IMR-90 (cell line): ENCODE data around the gene FNDC3B. TPM values are rescaled to one million over a fixed set of nuclear protein-coding genes. Genes with fewer than 3 reads are reported as not detected.

Source experiments
- ATAC-seq: fragments of 200-7000 bp; cut with Tn5 transposase; 2 replicates; pipeline ENCODE4 v1.9.1; 2020; ENCODE audit warnings: low read depth, mild to moderate bottlenecking, moderate library complexity
- BruUV-seq: library from RNA; stranded (reverse); fragments of 400-500 nt; replicated peaks from 2 replicates; lab custom pipeline; 2021; lab: Mats Ljungman, UMichigan
- CTCF ChIA-PET: fragments of 300-600 bp; formaldehyde crosslinking; extraction: SDS; loops from one replicate; lab custom pipeline; 2021; ENCODE audit warnings: antibody characterized with exemption; lab: Yijun Ruan, JAX
- POLR2A ChIA-PET: fragments of 300-600 bp; sonication (Branson Sonifier 250); formaldehyde crosslinking; loops from one replicate; lab custom pipeline; 2022; ENCODE audit warnings: antibody characterized with exemption; ENCODE audit not compliant: unreplicated experiment; lab: Charles Lee
- DNase-seq: peaks from one replicate; pipeline ENCODE4 v3.0.0; 2013
- H2AFZ ChIP-seq: replicated peaks from 2 replicates; pipeline ENCODE3; 2013; ENCODE audit warnings: low read length, mild to moderate bottlenecking; ENCODE audit not compliant: poor library complexity
- H2AK5ac ChIP-seq: 2 replicates; pipeline ENCODE4 v1.6.1; 2013; ENCODE audit warnings: low read depth, low read length, inconsistent platforms
- H2AK9ac ChIP-seq: replicated peaks from 2 replicates; pipeline ENCODE3; 2013; ENCODE audit warnings: mild to moderate bottlenecking, low read depth, low read length, moderate library complexity; ENCODE audit not compliant: poor library complexity
- H2BK120ac ChIP-seq: 2 replicates; pipeline ENCODE4 v1.6.1; 2013; ENCODE audit warnings: low read depth, low read length, inconsistent platforms
- H2BK15ac ChIP-seq: 3 replicates; pipeline ENCODE4 v1.6.1; 2013; ENCODE audit warnings: low read depth, low read length, inconsistent platforms
- H2BK20ac ChIP-seq: 2 replicates; pipeline ENCODE4 v1.6.1; 2013; ENCODE audit warnings: low read depth, mild to moderate bottlenecking, inconsistent platforms, low read length, moderate library complexity
- H2BK5ac ChIP-seq: 2 replicates; pipeline ENCODE4 v1.6.1; 2013; ENCODE audit warnings: mild to moderate bottlenecking, low read depth, low read length, inconsistent platforms; ENCODE audit not compliant: poor library complexity, severe bottlenecking
- H3K14ac ChIP-seq: replicated peaks from 2 replicates; pipeline ENCODE4 v1.6.1; 2013; ENCODE audit warnings: low read depth, low read length, inconsistent platforms
- H3K18ac ChIP-seq: 2 replicates; pipeline ENCODE4 v1.6.1; 2013; ENCODE audit warnings: low read depth, low read length, control low read depth
- H3K23ac ChIP-seq: 2 replicates; pipeline ENCODE4 v1.6.1; 2013; ENCODE audit warnings: low read depth, low read length, inconsistent platforms
- H3K27ac ChIP-seq: 2 replicates; pipeline ENCODE4 v1.5.1; 2013; ENCODE audit warnings: mild to moderate bottlenecking, control low read depth, low read length; ENCODE audit not compliant: insufficient read depth
- H3K27me3 ChIP-seq: 2 replicates; pipeline ENCODE4 v1.6.1; 2013; ENCODE audit warnings: low read length; ENCODE audit not compliant: control insufficient read depth, insufficient read depth
- H3K36me3 ChIP-seq: 2 replicates; pipeline ENCODE4 v1.6.1; 2013; ENCODE audit warnings: low read length, mixed read lengths; ENCODE audit not compliant: control insufficient read depth, insufficient read depth
- H3K4ac ChIP-seq: 2 replicates; pipeline ENCODE4 v1.6.1; 2013; ENCODE audit warnings: low read depth, low read length, inconsistent platforms
- H3K4me1 ChIP-seq: 2 replicates; pipeline ENCODE4 v1.6.1; 2013; ENCODE audit warnings: low read length, mixed read lengths; ENCODE audit not compliant: control insufficient read depth, insufficient read depth
- H3K4me2 ChIP-seq: 2 replicates; pipeline ENCODE4 v1.6.1; 2013; ENCODE audit warnings: low read depth, mild to moderate bottlenecking, control low read depth, low read length, moderate library complexity
- H3K4me3 ChIP-seq: 2 replicates; pipeline ENCODE4 v1.5.1; 2013; ENCODE audit warnings: low read depth, mild to moderate bottlenecking, control low read depth, low read length, moderate library complexity; ENCODE audit not compliant: insufficient read depth
- H3K56ac ChIP-seq: 2 replicates; pipeline ENCODE4 v1.6.1; 2013; ENCODE audit warnings: low read length, inconsistent platforms; ENCODE audit not compliant: insufficient read depth; ENCODE audit errors: extremely low read depth
- H3K79me1 ChIP-seq, 2 experiments: 2 replicates each; pipeline ENCODE4 v1.6.1; 2013; ENCODE audit warnings: low read length in 2 of 2, inconsistent platforms in 1 of 2, low read depth in 1 of 2
- H3K9ac ChIP-seq: 2 replicates; pipeline ENCODE4 v1.6.1; 2013; ENCODE audit warnings: low read depth, low read length, control low read depth
- H3K9me1 ChIP-seq: 2 replicates; pipeline ENCODE4 v1.6.1; 2013; ENCODE audit warnings: low read length, inconsistent platforms; ENCODE audit not compliant: insufficient read depth
- H3K9me3 ChIP-seq: 2 replicates; pipeline ENCODE4 v1.6.1; 2013; ENCODE audit warnings: low read length; ENCODE audit not compliant: control insufficient read depth, insufficient read depth
- H4K20me1 ChIP-seq: 2 replicates; pipeline ENCODE4 v1.6.1; 2013; ENCODE audit warnings: low read length, inconsistent platforms; ENCODE audit not compliant: insufficient read depth
- H4K5ac ChIP-seq: 2 replicates; pipeline ENCODE4 v1.6.1; 2013; ENCODE audit warnings: mild to moderate bottlenecking, low read depth, low read length, control low read depth
- H4K8ac ChIP-seq, 2 experiments: 2 replicates each; pipeline ENCODE4 v1.6.1; 2013; ENCODE audit warnings: low read depth in 2 of 2, low read length in 2 of 2, control low read depth in 1 of 2, inconsistent platforms in 1 of 2
- H4K91ac ChIP-seq: 2 replicates; pipeline ENCODE4 v1.6.1; 2013; ENCODE audit warnings: low read depth, low read length, inconsistent platforms; ENCODE audit not compliant: insufficient read depth
- BHLHE40 ChIP-seq: fragments of 150-350 bp; IDR thresholded peaks from 2 replicates; pipeline ENCODE4 v1.6.1; 2016; ENCODE audit warnings: mild to moderate bottlenecking, low read depth, low read length
- CEBPB ChIP-seq: IDR thresholded peaks from 2 replicates; pipeline ENCODE4 v1.6.1; 2012; ENCODE audit warnings: low read depth, low read length, improper control_type of control experiment
- CTCF ChIP-seq: conservative IDR thresholded peaks from 2 replicates; pipeline ENCODE4 v1.5.1; 2012; ENCODE audit warnings: mild to moderate bottlenecking, low read depth, low read length, improper control_type of control experiment
- ELK1 ChIP-seq: fragments of 150-350 bp; IDR thresholded peaks from 2 replicates; pipeline ENCODE4 v1.6.1; 2016; ENCODE audit warnings: low read depth, mild to moderate bottlenecking, low read length, moderate library complexity, borderline replicate concordance
- FOS ChIP-seq: fragments of 150-350 bp; IDR thresholded peaks from 2 replicates; pipeline ENCODE4 v1.6.1; 2016; ENCODE audit warnings: low read depth, low read length
- MAFK ChIP-seq: IDR thresholded peaks from 2 replicates; pipeline ENCODE4 v1.6.1; 2012; ENCODE audit warnings: low read depth, low read length, improper control_type of control experiment
- MXI1 ChIP-seq: IDR thresholded peaks from 2 replicates; pipeline ENCODE4 v1.6.1; 2012; ENCODE audit warnings: low read depth, mild to moderate bottlenecking, low read length, moderate library complexity, borderline replicate concordance
- NFE2L2 ChIP-seq: fragments of 150-350 bp; IDR thresholded peaks from 2 replicates; pipeline ENCODE4 v1.6.1; 2016; ENCODE audit warnings: low read depth, mild to moderate bottlenecking, low read length
- POLR2A ChIP-seq: IDR thresholded peaks from 2 replicates; pipeline ENCODE4 v1.6.1; 2012; ENCODE audit warnings: mild to moderate bottlenecking, low read depth, low read length
- RAD21 ChIP-seq: IDR thresholded peaks from 2 replicates; pipeline ENCODE4 v1.6.1; 2012; ENCODE audit warnings: low read length, improper control_type of control experiment
- RFX5 ChIP-seq: IDR thresholded peaks from 2 replicates; pipeline ENCODE4 v1.8.0; 2012; ENCODE audit warnings: low read depth, mild to moderate bottlenecking, low read length, moderate library complexity
- SMC3 ChIP-seq: fragments of 150-350 bp; IDR thresholded peaks from 2 replicates; pipeline ENCODE4 v1.6.1; 2016; ENCODE audit warnings: low read depth, mild to moderate bottlenecking, antibody characterized with exemption, low read length, moderate library complexity
- dilution Hi-C: fragments of 300-500 bp; cut with HindIII; formaldehyde crosslinking; loops from one replicate; pipeline ENCODE4 v1.14.3; 2018; ENCODE audit warnings: low sequenced_read_pairs; ENCODE audit not compliant: unreplicated experiment
- in situ Hi-C: fragments of 300-500 bp; cut with MboI; formaldehyde crosslinking; loops from 3 replicates; pipeline ENCODE4 v1.14.3; 2019; ENCODE audit warnings: low sequenced_read_pairs, inconsistent platforms, mixed read lengths
- intact Hi-C: fragments of 100-400 bp; cut with micrococcal nuclease; formaldehyde crosslinking; loops from 2 replicates; pipeline ENCODE4 v1.10.0; 2022
- polyA plus RNA-seq, 3 experiments: library from polyadenylated mRNA; depleted of rRNA; stranded (reverse); fragments of >200 nt; gene quantifications; 2 replicates each; pipeline ENCODE4 v1.2.3, GENCODE V29; 2012; ENCODE audit warnings: low replicate concordance in 1 of 3
- total RNA-seq: library from RNA; depleted of rRNA; stranded (reverse); fragments of >200 nt; gene quantifications from 2 replicates; pipeline ENCODE4 v1.2.3, GENCODE V29; 2012
- TF ChIP-seq, protein P1 (sequence below): fragments of 150-350 bp; IDR thresholded peaks from 2 replicates; pipeline ENCODE4 v1.6.1; 2017; ENCODE audit warnings: mild to moderate bottlenecking, antibody characterized with exemption, low read length, low read depth

The FNDC3B gene
- total and polyA plus RNA-seq, 2 of the 4 experiments (the other 2 are of a cell fraction): 23.9 to 150 TPM

- no peak overlapping the region for H2BK20ac ChIP-seq
- no peak overlapping the region for H2AK5ac ChIP-seq
- in situ Hi-C loops: no loop called here
- no peaks in the 10 kb centered on the region for H3K4me1 ChIP-seq
- TF ChIP-seq ELK1 (no peak), CTCF (no peak), RFX5 (no peak), MAFK (no peak), MXI1 (no peak), BHLHE40 (no peak), SMC3 (no peak), POLR2A (no peak), RAD21 (no peak), FOS (no peak), CEBPB (no peak), NFE2L2 (no peak)
- TF ChIP-seq, protein P1, sequence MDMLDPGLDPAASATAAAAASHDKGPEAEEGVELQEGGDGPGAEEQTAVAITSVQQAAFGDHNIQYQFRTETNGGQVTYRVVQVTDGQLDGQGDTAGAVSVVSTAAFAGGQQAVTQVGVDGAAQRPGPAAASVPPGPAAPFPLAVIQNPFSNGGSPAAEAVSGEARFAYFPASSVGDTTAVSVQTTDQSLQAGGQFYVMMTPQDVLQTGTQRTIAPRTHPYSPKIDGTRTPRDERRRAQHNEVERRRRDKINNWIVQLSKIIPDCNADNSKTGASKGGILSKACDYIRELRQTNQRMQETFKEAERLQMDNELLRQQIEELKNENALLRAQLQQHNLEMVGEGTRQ: no peak
- DNase-seq (no peak), ATAC-seq (no peak)
- H2BK5ac ChIP-seq: no peak overlapping the region
- no peak overlapping the region for H4K91ac ChIP-seq
- no TSS peak for BruUV-seq
- no peak overlapping the region for H3K4me2 ChIP-seq
- H2AK9ac ChIP-seq: no peak overlapping the region
- H3K27me3 ChIP-seq: peaks cover 24% of the 10 kb centered on the region
- H4K8ac ChIP-seq: no peak overlapping the region
- ChIA-PET POLR2A (no interaction called here), CTCF (no interaction called here)
- no peak overlapping the region for H3K27ac ChIP-seq
- H2BK15ac ChIP-seq: no peak overlapping the region
- no peak overlapping the region for H2AFZ ChIP-seq
- no peaks in the 10 kb centered on the region for H4K20me1 ChIP-seq
- H3K36me3 ChIP-seq: no peaks in the 10 kb centered on the region
- H4K5ac ChIP-seq: no peak overlapping the region
- H3K4me3 ChIP-seq: no peak overlapping the region
- H3K23ac ChIP-seq: no peak overlapping the region
- H3K4ac ChIP-seq: no peak overlapping the region
- no peaks in the 10 kb centered on the region for H3K9me1 ChIP-seq
- intact Hi-C loops: no loop called here
- H3K79me1 ChIP-seq: no peaks in the 10 kb centered on the region
- dilution Hi-C loops: no loop called here
- no peak overlapping the region for H3K9ac ChIP-seq
- H3K18ac ChIP-seq: no peak overlapping the region
- no peak overlapping the region for H3K14ac ChIP-seq
- H3K56ac ChIP-seq: no peak overlapping the region
- peaks cover 2% of the 10 kb centered on the region; the same call in 1 of the 2 replicates for H3K9me3 ChIP-seq
- no peak overlapping the region for H2BK120ac ChIP-seq
These were observed 398.3 kb downstream of the FNDC3B start for GRCh38 chr3:172437713-172438112.
